ENCODE measurements around the gene NDUFB10.

GRCh38 chr16:1976216-1976520 lies 16.8 kb downstream of the NDUFB10 start:
- TF ChIP-seq CTCF (IDR thresholded peaks at IDR 0.05), result no peak
- no peak for TF ChIP-seq POLR2A (IDR thresholded peaks at IDR 0.05)

Data from esophagus squamous epithelium (tissue), 4 donors.